ENCODE data around the gene BTBD9.

The BTBD9 gene

DNA sequence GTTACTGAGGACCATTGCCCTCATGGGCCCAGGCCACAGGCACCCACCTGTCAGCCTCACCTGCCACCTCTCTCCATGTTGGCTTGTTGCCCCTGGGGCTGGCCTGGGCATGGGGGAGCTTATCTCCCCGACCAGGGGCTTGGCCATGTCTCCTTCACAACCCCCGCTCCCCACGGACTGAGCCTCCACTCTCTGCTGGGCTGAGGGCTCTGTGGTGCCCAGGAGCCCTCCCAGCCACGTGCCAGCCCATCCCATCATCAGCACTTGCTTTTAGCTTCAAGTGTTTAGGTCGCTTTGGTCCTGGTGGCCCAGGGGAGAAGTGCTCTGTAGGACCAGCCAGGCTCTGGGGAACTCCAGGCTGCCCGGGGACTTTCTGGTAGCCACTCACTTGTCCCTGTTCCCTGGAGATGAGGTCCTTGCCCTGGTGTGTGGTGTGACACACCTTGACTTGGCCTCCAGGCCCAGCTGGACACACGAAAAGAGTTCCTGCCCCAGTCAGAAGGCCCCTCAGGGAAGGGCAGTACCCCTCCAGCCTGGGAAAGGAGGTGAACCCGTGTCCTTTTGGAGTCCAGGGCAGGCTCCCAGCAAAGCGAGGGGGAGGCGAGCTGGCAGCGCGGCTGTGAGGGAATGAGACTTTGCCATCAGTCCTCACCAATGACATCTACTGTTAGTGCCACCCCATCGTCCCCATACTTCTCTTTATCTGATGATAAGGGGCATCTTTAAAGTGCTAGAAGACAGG, 467.6 kb downstream of the BTBD9 start:
- no peak for FAIRE-seq

DNA sequence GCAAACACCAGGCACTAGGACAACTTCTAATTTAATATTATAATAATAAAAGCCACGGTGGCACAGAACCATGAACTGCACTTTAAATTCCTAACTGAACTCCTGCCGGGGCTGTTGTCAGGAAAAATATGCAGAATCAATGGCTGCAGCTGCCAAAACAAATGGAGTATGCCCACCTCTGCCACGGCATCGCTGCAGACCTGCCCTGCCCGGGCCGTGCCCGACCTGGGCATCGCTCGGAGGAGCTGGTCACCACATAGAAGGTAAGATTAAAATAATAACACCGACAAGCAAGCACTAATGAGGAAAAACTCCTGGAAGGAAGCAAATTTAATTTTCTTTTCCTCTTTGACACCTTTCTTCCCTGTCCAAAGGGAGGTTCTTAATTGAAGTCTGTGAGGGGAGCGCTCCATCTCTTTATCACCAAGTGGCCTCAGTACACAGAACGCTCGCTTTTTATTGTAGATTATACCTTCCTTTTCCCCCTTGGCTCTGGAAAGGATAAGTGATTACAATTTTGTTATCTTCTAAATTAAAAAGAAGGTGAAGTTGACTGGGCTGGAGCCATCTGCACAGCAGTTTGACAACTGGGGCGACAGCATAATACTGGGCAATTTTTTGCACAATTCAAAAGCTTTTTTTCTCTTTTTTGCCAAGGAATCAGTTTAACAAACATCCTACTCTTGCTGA, 468.9 kb downstream of the BTBD9 start:
- no peak for FAIRE-seq

GRCh38 chr6:38169977-38170526, 469.7 kb downstream of the BTBD9 start:
- no peak for FAIRE-seq

DNA sequence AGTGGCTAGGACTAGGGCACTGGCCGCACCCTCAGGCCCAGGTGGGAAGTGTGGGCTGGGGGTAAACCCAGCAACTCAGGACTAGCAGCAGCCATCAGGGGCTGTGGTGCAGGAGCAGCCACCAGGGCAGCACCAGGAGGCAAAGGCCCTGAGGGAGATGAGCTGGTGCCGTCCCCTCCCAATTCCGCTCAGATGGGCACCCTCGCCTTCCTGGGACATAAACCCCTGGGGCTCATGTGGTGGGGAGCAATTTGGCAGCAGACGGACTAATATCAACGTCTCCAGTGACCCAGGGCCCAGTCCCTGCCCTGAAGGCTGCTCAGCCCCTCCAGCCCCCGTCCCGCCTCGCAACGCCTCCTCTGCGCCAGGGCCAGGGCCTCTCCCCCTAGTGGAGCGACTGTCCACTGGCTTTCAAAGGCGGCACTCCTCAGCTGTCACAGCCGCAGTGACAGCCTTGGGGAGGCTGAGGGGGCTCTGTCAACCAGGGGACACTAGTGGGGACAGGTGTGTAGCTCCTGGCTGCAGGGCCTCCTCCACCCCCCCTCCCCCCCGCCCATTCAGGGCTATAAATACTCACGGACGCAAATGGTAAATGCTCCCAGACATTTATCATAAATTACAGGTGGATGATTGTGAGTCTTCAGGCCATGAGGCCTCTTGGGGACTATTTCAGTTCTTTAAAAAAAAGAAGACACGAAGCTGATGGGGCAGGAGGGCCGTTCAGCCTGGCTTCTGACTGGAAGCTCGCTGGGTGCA, 470.3 kb downstream of the BTBD9 start:
- FAIRE-seq: no peak

DNA sequence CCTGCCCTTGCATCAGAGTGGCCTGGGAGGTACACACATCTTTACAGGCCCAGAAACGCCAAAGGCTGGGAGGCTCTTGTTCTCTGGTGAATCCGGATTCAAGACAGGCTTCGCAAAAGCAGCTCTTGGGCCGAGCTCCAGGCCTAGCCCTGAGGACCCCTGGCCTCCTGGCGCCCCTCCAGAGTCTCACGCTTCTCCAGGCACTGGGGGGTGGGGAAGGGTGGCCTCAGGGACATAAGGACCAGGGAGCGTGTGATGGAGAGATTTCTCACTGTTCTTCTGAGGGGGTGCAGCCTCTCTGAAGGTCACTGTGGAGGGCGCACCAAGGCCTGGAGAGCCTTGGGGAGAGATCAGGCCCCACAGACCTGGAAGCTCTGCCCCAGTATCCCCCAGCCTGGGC, 471.0 kb downstream of the BTBD9 start:
- no peak for FAIRE-seq

DNA sequence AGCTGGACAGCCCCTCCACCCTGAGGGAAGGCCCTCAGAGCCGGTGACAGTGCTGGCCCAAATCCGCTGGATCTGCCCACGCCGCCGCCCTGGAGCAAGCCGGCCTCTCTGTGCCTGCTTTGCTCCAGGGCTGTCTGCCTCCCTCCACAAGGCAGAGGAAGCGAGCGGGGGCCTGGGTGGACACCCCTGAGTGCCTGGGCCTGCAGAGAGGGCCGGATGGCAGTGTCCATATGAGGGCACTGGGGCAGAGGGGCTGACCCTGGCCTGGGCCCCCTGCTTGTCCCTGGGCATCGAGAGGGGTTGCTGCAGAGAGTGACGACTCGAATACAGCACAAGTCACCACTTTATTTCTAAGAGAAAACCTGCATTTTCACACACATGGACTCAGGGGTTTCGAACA, 471.6 kb downstream of the BTBD9 start:
- no peak for FAIRE-seq

GRCh38 chr6:38167598-38167997, 472.1 kb downstream of the BTBD9 start:
- no peak for FAIRE-seq

DNA sequence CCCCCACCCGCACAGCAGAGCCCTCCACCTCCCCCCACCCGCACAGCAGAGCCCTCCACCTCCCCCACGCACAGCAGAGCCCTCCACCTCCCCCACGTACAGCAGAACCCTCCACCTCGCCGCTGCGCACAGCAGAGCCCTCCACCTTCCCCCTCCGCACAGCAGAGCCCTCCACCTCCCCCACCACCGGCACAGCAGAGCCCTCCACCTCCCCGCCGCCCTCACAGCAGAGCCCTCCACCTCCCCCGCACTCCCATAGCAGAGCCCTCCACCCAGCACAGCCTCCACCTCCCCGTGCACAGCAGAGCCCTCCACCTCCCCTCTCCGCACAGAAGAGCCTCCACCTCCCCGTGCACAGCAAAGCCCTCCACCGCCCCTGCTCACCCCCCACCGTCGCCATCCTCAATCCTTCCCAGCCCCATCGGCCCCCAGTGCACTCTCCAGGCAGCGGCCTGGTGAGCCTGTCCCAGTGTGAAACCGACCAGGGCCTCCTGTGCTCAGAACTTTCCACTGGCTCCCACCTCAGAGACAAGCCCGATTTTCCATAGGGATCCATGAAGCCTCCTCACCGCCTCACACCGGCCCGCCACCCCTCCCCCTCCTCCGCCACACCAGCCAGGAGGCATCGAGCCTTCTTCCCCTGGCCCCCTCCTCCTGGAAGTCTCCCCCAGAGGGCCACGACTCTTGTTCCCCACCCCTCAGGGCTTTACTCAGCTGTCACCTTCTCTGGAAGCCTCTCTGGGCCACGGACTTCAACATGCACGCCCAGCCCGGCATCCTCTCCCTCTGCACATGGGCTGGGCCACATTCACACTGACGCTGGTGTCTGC, 473.1 kb downstream of the BTBD9 start:
- no peak for FAIRE-seq

DNA sequence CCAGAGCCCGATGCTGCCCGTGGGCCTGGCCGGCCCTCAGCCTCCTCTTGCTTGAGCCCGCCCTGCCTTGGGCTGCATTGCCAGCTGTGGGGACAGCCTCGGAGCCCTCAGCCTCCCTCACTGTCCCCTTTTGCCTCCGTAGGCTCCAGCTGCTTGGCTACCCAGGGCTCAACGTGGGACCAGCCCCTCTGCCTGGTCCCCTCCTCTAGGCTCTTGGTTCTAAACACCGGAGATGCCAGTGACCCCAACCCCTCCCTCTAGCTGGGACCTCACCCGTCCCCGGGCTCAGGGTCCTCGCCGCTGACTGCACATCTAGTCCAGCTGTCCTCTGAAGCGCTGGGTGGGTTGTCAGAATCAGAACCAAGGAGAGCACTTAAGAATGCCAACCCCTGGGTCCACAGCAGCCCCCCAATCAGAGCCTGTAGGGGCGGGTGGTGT, 475.0 kb downstream of the BTBD9 start:
- no peak for FAIRE-seq

DNA sequence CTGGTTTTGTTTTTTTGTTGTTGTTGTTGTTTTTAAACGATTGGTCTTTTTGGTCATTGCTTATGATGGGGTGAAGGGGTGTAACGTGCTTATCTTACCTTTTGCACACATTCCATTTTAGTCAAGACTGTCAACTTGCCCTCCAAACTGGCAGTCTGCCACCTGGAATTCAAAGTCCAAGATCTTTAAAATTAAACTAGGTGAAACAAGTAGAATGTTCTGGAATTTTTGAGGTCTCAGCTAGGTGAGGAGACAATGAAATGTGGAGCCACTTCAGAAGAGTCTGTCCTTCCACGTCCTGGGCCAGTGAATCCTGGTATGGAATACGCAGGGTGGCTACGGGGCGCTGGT, 475.6 kb downstream of the BTBD9 start:
- no peak for FAIRE-seq

DNA sequence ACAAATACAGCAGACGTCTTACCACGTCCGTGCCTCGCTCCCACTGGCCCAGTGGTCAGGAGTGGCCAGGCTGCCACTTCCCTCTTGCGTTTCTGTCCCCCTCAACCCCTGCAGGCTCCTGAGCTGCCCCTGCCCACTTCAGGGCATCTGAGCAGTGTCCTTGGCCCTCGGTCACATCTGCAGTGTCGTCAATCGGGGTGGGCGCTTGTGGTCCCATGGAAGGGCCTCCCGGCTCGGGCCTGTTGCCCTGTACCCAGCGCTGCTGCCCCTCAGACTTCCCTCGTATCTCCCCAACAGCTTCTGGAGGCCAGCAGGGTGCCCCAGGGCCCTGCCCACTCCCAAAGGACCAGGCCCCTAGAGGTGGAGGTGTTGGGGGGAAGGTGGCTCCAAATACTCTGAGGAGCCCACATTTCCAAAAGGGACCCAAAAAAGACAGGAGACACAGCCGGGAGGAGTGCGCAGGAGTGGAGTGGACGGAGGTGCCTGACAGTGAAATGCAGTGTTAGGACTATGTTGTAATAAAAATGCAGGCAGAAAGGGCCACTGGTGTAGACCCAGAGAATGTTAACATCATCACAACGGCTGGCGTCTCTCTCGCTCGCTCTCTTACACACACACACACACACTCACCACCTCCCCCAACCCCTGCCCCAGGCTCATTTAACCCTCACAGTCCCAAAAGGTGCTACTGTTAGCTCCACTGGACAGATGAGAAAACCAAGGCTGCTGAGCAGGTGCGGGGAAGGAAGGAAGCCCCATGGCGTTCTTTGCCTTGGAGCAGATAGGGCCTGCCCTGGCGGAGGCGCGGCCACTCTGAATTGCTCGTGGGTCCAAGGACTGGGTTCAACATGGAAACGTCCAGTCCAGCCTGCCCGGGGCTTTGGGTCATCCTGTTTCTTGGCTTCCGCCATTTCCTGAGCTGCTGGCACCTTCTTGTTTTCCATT, 476.3 kb downstream of the BTBD9 start:
- no peak for FAIRE-seq

DNA sequence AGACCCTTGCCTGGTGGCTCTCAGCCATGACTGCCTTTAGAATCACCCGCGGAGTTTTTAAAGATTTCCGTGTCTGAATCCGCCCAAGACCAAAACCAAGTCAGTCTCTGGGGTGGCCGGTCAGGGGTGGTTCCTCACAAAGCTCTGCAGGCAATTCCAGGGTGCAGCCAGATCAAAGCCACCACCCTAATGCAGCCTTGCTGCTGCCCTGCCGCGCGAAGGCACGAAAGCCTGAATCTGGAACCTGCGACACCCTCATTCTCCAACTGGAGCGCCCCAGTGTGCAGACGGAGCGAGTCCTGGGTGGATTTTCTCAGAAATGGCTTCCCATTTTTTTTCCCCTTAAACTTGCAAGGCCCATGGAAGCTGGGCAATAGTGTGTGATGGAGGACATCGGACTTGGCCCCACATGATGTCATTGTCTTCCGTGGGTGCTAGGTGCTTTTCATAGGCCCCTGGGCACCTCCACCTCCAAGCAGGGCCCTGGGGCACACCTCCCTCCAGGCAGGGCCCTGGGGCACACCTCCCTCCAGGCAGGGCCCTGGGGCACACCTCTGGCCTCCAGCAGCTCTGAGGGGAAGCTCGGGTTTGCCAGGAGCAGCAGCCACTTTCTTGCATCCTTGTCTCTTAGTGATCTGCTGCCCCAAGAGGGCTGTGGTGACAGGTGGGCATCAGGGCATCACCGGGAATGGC, 477.1 kb downstream of the BTBD9 start:
- no peak for FAIRE-seq

GRCh38 chr6:38161754-38162492, 477.8 kb downstream of the BTBD9 start:
- FAIRE-seq: no peak

DNA sequence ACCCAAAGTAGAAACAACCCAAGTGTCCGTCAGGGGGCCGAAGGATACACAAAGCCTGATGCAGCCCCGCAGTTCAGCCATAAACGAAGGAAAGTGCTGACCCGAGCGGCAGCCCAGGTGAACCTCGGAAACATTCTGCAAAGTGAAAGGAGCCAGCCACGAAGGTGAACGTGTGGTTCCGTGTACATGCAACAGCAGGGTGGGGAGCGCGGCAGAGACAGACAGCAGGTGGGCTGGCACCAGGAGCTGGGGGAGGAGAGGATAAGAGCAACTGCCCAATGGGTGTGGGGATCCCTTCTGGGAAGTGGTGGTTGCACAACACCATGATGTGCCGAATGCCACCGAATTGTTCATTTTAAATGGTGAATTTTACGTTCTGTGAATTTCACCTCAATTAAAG, 478.4 kb downstream of the BTBD9 start:
- FAIRE-seq: no peak

- no peak for FAIRE-seq
Measured at GRCh38 chr6:38160831-38161230, 478.9 kb downstream of the BTBD9 start.

DNA sequence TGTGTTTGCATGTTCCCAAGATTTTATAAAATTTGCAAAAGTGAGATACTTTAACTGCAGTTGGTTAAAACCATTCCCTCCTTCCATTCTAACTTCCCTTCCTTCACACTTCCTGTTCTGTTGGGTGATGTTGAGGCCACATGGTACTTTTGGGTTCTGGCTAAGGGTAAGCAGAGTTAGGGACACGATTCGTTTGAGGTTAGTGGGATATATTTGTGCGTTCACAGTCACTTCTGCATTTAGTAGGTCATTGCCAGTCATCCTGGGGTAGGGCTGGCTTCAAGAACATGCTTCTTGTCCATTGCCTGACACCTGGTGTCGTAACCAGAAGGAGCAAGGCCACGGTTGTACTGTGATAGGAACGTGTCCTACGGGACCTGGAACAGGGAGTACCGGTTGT, 480.1 kb downstream of the BTBD9 start:
- FAIRE-seq: no peak

GRCh38 chr6:38158762-38159350, 480.9 kb downstream of the BTBD9 start:
- FAIRE-seq: no peak

GRCh38 chr6:38157905-38158304, 481.8 kb downstream of the BTBD9 start:
- FAIRE-seq: no peak

DNA sequence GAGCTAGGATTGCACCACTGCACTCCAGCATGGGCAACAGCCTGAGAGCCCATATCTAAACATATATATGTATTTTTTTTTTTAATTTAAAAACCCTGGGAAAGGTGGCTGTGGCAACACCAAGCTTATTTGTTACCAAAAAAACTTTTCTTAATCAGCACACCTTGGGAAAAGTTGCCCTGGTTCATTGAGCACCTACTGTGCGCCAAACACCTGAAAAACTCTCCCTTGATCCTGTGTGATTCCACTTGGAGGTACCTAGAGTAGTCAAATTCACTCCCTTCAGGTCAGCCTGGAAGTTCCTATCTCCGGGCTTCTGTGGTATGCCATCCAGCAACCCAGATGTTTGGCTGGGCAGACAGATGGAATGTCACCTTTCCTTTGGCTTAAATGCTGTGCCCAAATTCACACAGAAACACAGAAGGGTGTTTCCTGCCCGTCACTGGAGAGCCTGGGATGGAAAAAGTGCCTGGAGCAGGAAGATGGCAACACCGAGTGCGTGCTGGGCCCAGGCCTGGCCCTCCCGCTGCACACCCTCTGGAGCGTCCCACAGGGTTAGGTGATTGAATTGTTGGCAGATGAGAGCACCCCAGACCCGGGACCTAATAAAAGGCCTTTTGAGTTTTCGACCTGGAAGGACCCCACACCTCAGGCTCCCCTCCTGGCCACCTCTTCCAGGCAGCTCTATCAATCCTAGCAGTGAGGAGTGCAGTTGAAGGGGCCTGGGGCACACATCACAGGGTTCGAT, 482.7 kb downstream of the BTBD9 start:
- no peak for FAIRE-seq

All from colon (tissue), 2 donors.